Hepatocyte (in vitro differentiated cells): ENCODE results near the gene IQGAP2. TPM values are rescaled to one million over a fixed set of nuclear protein-coding genes. Genes with fewer than 3 reads are reported as not detected.

Experiments
- DNase-seq: peaks from one replicate; pipeline ENCODE4 v3.0.0-alpha.2; 2016; ENCODE audit warnings: low spot score
- H2AFZ ChIP-seq: fragments of 200-600 bp; sonication (generic); 2 replicates; pipeline ENCODE4 v1.6.0; 2016; ENCODE audit warnings: antibody characterized with exemption, mild to moderate bottlenecking
- H3K27ac ChIP-seq: fragments of 200-600 bp; sonication (generic); 2 replicates; pipeline ENCODE4 v1.5.1; 2016; ENCODE audit warnings: mild to moderate bottlenecking
- H3K27me3 ChIP-seq: fragments of 200-600 bp; sonication (generic); 2 replicates; pipeline ENCODE4 v1.6.1; 2016
- H3K36me3 ChIP-seq: fragments of 200-600 bp; sonication (generic); replicated peaks from 2 replicates; pipeline ENCODE4 v1.5.1; 2016; ENCODE audit warnings: low read depth; ENCODE audit not compliant: insufficient read depth
- H3K4me1 ChIP-seq: fragments of 200-600 bp; sonication (generic); 2 replicates; pipeline ENCODE4 v1.5.1; 2016; ENCODE audit warnings: mild to moderate bottlenecking, moderate library complexity; ENCODE audit not compliant: insufficient read depth
- H3K4me2 ChIP-seq: fragments of 200-600 bp; sonication (generic); 2 replicates; pipeline ENCODE4 v1.6.0; 2016
- H3K4me3 ChIP-seq: fragments of 200-600 bp; sonication (generic); 2 replicates; pipeline ENCODE4 v1.5.1; 2016; ENCODE audit warnings: mild to moderate bottlenecking
- H3K79me2 ChIP-seq: fragments of 200-600 bp; sonication (generic); 2 replicates; pipeline ENCODE4 v1.6.0; 2017; ENCODE audit warnings: mild to moderate bottlenecking
- H3K9me2 ChIP-seq: fragments of 200-600 bp; sonication (generic); replicated peaks from 2 replicates; pipeline ENCODE4 v1.6.0; 2017; ENCODE audit warnings: mild to moderate bottlenecking; ENCODE audit not compliant: insufficient read depth
- H3K9me3 ChIP-seq: fragments of 200-600 bp; sonication (generic); 2 replicates; pipeline ENCODE4 v1.5.1; 2016; ENCODE audit warnings: low read depth, mild to moderate bottlenecking
- H4K20me1 ChIP-seq: fragments of 200-600 bp; sonication (generic); 2 replicates; pipeline ENCODE4 v1.6.0; 2016; ENCODE audit warnings: mild to moderate bottlenecking; ENCODE audit not compliant: insufficient read depth, poor library complexity, severe bottlenecking
- CTCF ChIP-seq: fragments of 200-600 bp; sonication (generic); IDR thresholded peaks from 2 replicates; pipeline ENCODE4 v1.5.1; 2016; ENCODE audit warnings: antibody characterized with exemption, mild to moderate bottlenecking; ENCODE audit not compliant: poor library complexity
- EZH2 ChIP-seq: fragments of 200-600 bp; sonication (generic); IDR thresholded peaks from 2 replicates; pipeline ENCODE4 v1.6.1; 2016; ENCODE audit warnings: antibody characterized with exemption, mild to moderate bottlenecking, borderline replicate concordance
- EZH2phosphoT487 ChIP-seq: fragments of 200-600 bp; sonication (generic); IDR thresholded peaks from one replicate; pipeline ENCODE4 v1.6.1; 2018; ENCODE audit warnings: antibody characterized with exemption, mild to moderate bottlenecking, low read depth, moderate library complexity; ENCODE audit not compliant: unreplicated experiment, severe bottlenecking
- WGBS: methylation state at CpG from one replicate; pipeline ENCODE4 v1.1.6; 2016; ENCODE audit warnings: low lambda C conversion rate; ENCODE audit errors: missing lambda C conversion rate; 5-methylcytosine and 5-hydroxymethylcytosine counted together
- polyA plus RNA-seq: library from polyadenylated mRNA; unstranded; fragments of >200 nt; fragmentation: Nextera tagmentation; extraction: Ambion mirVana; gene quantifications from 2 replicates; pipeline ENCODE4 v1.2.1, GENCODE V29; 2016
- small RNA-seq: library from RNA; depleted of rRNA; stranded (forward); fragments of <200 nt; gene quantifications from one replicate; pipeline ENCODE3, GENCODE V24; 2014
- total RNA-seq: library from RNA; depleted of rRNA; stranded (reverse); fragments of >200 nt; gene quantifications from 2 replicates; pipeline ENCODE4 v1.2.3, GENCODE V29; 2014

The IQGAP2 gene
- total and polyA plus RNA-seq, 2 experiments from 2014 or later: 37.2 to 78.9 TPM

GRCh38 chr5:76757049-76757448 lies 354.0 kb downstream of the IQGAP2 start:
- Histone ChIP-seq H3K4me1 (no peaks in the 10 kb centered on the region), H3K36me3 (no peaks in the 10 kb centered on the region), H3K4me3 (no peak overlapping the region), H3K9me3 (no peaks in the 10 kb centered on the region), H4K20me1 (no peaks in the 10 kb centered on the region), H2AFZ (no peak overlapping the region), H3K27ac (no peak overlapping the region), H3K9me2 (no peaks in the 10 kb centered on the region), H3K4me2 (no peak overlapping the region), H3K27me3 (no peaks in the 10 kb centered on the region), H3K79me2 (no peaks in the 10 kb centered on the region)
- WGBS: 98% methylated on average over 4 of the region's 4 CpGs
- no peak for DNase-seq
- TF ChIP-seq EZH2 (no peak), CTCF (no peak), EZH2phosphoT487 (no peak)

Small RNAs within 50 kb of the gene (small RNA-seq; reads per million reads assigned to genes)
- not detected for gene RF02154
- gene RF02155: not detected

Other genes with a start within 250 kb of the IQGAP2 start
- gene F2RL2, start 220.1 kb downstream of the IQGAP2 start, total RNA-seq: 2.3 and 2.6 TPM in 2 replicates
- 1.5 and 1.9 TPM in 2 replicates for gene F2RL2, start 220.1 kb downstream of the IQGAP2 start, polyA plus RNA-seq